Measurements from ENCODE around the gene PSMA6. TPM values are rescaled to one million over a fixed set of nuclear protein-coding genes. Genes with fewer than 3 reads are reported as not detected.
A peak's percentile ranks its signal among the peaks of the same experiment; 100 is the strongest.

PSMA6 gene
- total and polyA plus RNA-seq, 5 donors from 2014 or later: 132 to 480 (median 347) TPM

- DNase-seq: no peak
- H3K9me3 Mint-ChIP-seq: no peaks in the 10 kb centered on the region
- Histone ChIP-seq H3K27me3 (ENCODE audit: control insufficient read depth, insufficient read depth, low read length) (no peaks in the 10 kb centered on the region), H3K9me3 (ENCODE audit: control insufficient read depth in 2 of 2, low read length in 2 of 2) (no peaks in the 10 kb centered on the region), H3K36me3 (ENCODE audit: control insufficient read depth, insufficient read depth, low read length) (no peaks in the 10 kb centered on the region), H3K4me3 (ENCODE audit: low read depth, low read length) (no peak overlapping the region), H3K27ac (ENCODE audit: insufficient read depth, low read length, poor library complexity, severe bottlenecking) (no peak overlapping the region), H3K4me1 (ENCODE audit: control insufficient read depth, insufficient read depth, low read length, poor library complexity, severe bottlenecking) (no peaks in the 10 kb centered on the region)
- H3K27me3 Mint-ChIP-seq: no peaks in the 10 kb centered on the region
- no peak overlapping the region for H3K4me3 Mint-ChIP-seq
- ATAC-seq (ENCODE audit: low read depth in 2 of 2): no peak
- H3K27ac Mint-ChIP-seq: peak overlapping the region in 2 of 3 donors; percentile 20 to 51
- H3K36me3 Mint-ChIP-seq: no peaks in the 10 kb centered on the region
- peaks cover 0 to 4% (median under 1%) of the 10 kb centered on the region in 4 donors for H3K4me1 Mint-ChIP-seq
These were observed 49.2 kb downstream of the PSMA6 start for GRCh38 chr14:35341454-35341750.

GRCh38 chr14:35341751-35342488, 49.7 kb downstream of the PSMA6 start:
- Histone ChIP-seq H3K9me3 (ENCODE audit: control insufficient read depth in 2 of 2, low read length in 2 of 2) (no peaks in the 10 kb centered on the region), H3K4me3 (ENCODE audit: low read depth, low read length) (no peak overlapping the region), H3K4me1 (ENCODE audit: control insufficient read depth, insufficient read depth, low read length, poor library complexity, severe bottlenecking) (no peaks in the 10 kb centered on the region), H3K27ac (ENCODE audit: insufficient read depth, low read length, poor library complexity, severe bottlenecking) (no peak overlapping the region), H3K36me3 (ENCODE audit: control insufficient read depth, insufficient read depth, low read length) (no peaks in the 10 kb centered on the region), H3K27me3 (ENCODE audit: control insufficient read depth, insufficient read depth, low read length) (no peaks in the 10 kb centered on the region)
- Mint-ChIP-seq H3K4me3 (no peak overlapping the region), H3K27me3 (no peaks in the 10 kb centered on the region), H3K36me3 (no peaks in the 10 kb centered on the region), H3K9me3 (no peaks in the 10 kb centered on the region), H3K4me1 (peaks cover 0 to 3% (median 0%) of the 10 kb centered on the region in 4 donors), H3K27ac (peak overlapping the region in 1 of 3 donors; percentile 20)
- peak in 1 of 3 donors; percentile 78 for DNase-seq
- peak; percentile 48 to 54 for ATAC-seq (ENCODE audit: low read depth in 2 of 2)

- no peak overlapping the region for H3K4me3 Mint-ChIP-seq
These were observed 50.4 kb downstream of the PSMA6 start for GRCh38 chr14:35342489-35343010.

GRCh38 chr14:35343702-35344101, 51.5 kb downstream of the PSMA6 start:
- H3K4me3 Mint-ChIP-seq: no peak overlapping the region
- DNase-seq: no peak

More at GRCh38 chr14:35342489-35343010, 50.4 kb downstream of the PSMA6 start:
- no peak overlapping the region for H3K27ac Mint-ChIP-seq
- ATAC-seq (ENCODE audit: low read depth in 2 of 2) (no peak), DNase-seq (no peak)
- no peaks in the 10 kb centered on the region for H3K27me3 ChIP-seq (ENCODE audit: control insufficient read depth, insufficient read depth, low read length)
- no peak overlapping the region for H3K27ac ChIP-seq (ENCODE audit: insufficient read depth, low read length, poor library complexity, severe bottlenecking)
- H3K4me1 ChIP-seq (ENCODE audit: control insufficient read depth, insufficient read depth, low read length, poor library complexity, severe bottlenecking): no peaks in the 10 kb centered on the region
- no peaks in the 10 kb centered on the region for H3K9me3 ChIP-seq (ENCODE audit: control insufficient read depth in 2 of 2, low read length in 2 of 2)
- no peaks in the 10 kb centered on the region for H3K36me3 Mint-ChIP-seq
- no peaks in the 10 kb centered on the region for H3K9me3 Mint-ChIP-seq
- H3K4me1 Mint-ChIP-seq: peaks cover 0 to 3% (median 0%) of the 10 kb centered on the region in 4 donors
- no peak overlapping the region for H3K4me3 ChIP-seq (ENCODE audit: low read depth, low read length)
- H3K36me3 ChIP-seq (ENCODE audit: control insufficient read depth, insufficient read depth, low read length): no peaks in the 10 kb centered on the region
- no peaks in the 10 kb centered on the region for H3K27me3 Mint-ChIP-seq

GRCh38 chr14:35344107-35344807, 52.1 kb downstream of the PSMA6 start:
- Mint-ChIP-seq H3K27ac (peak overlapping the region in 2 of 3 donors; percentile 6 to 46), H3K4me1 (peaks cover 0 to 3% (median 0%) of the 10 kb centered on the region in 4 donors), H3K36me3 (no peaks in the 10 kb centered on the region), H3K27me3 (peaks cover 5% of the 10 kb centered on the region), H3K4me3 (no peak overlapping the region), H3K9me3 (no peaks in the 10 kb centered on the region)
- Histone ChIP-seq H3K4me1 (ENCODE audit: control insufficient read depth, insufficient read depth, low read length, poor library complexity, severe bottlenecking) (no peaks in the 10 kb centered on the region), H3K27me3 (ENCODE audit: control insufficient read depth, insufficient read depth, low read length) (no peaks in the 10 kb centered on the region), H3K4me3 (ENCODE audit: low read depth, low read length) (no peak overlapping the region), H3K27ac (ENCODE audit: insufficient read depth, low read length, poor library complexity, severe bottlenecking) (no peak overlapping the region), H3K9me3 (ENCODE audit: control insufficient read depth in 2 of 2, low read length in 2 of 2) (no peaks in the 10 kb centered on the region), H3K36me3 (ENCODE audit: control insufficient read depth, insufficient read depth, low read length) (no peaks in the 10 kb centered on the region)
- ATAC-seq (ENCODE audit: low read depth in 2 of 2) (no peak), DNase-seq (no peak)

More at GRCh38 chr14:35343702-35344101, 51.5 kb downstream of the PSMA6 start:
- Histone ChIP-seq H3K4me1 (ENCODE audit: control insufficient read depth, insufficient read depth, low read length, poor library complexity, severe bottlenecking) (no peaks in the 10 kb centered on the region), H3K4me3 (ENCODE audit: low read depth, low read length) (no peak overlapping the region), H3K27ac (ENCODE audit: insufficient read depth, low read length, poor library complexity, severe bottlenecking) (no peak overlapping the region), H3K9me3 (ENCODE audit: control insufficient read depth in 2 of 2, low read length in 2 of 2) (no peaks in the 10 kb centered on the region), H3K27me3 (ENCODE audit: control insufficient read depth, insufficient read depth, low read length) (no peaks in the 10 kb centered on the region), H3K36me3 (ENCODE audit: control insufficient read depth, insufficient read depth, low read length) (no peaks in the 10 kb centered on the region)
- Mint-ChIP-seq H3K4me1 (peaks cover 0 to 3% (median 0%) of the 10 kb centered on the region in 4 donors), H3K27me3 (peaks cover 5% of the 10 kb centered on the region), H3K9me3 (no peaks in the 10 kb centered on the region), H3K36me3 (no peaks in the 10 kb centered on the region), H3K27ac (no peak overlapping the region)
- ATAC-seq (ENCODE audit: low read depth in 2 of 2): no peak

GRCh38 chr14:35346738-35347322, 54.6 kb downstream of the PSMA6 start:
- H3K4me1 Mint-ChIP-seq: peaks cover 0 to 2% (median 0%) of the 10 kb centered on the region in 4 donors
- DNase-seq (no peak), ATAC-seq (ENCODE audit: low read depth in 2 of 2) (no peak)
- Histone ChIP-seq H3K27ac (ENCODE audit: insufficient read depth, low read length, poor library complexity, severe bottlenecking) (no peak overlapping the region), H3K4me3 (ENCODE audit: low read depth, low read length) (no peak overlapping the region), H3K4me1 (ENCODE audit: control insufficient read depth, insufficient read depth, low read length, poor library complexity, severe bottlenecking) (no peaks in the 10 kb centered on the region), H3K36me3 (ENCODE audit: control insufficient read depth, insufficient read depth, low read length) (no peaks in the 10 kb centered on the region), H3K27me3 (ENCODE audit: control insufficient read depth, insufficient read depth, low read length) (no peaks in the 10 kb centered on the region), H3K9me3 (ENCODE audit: control insufficient read depth in 2 of 2, low read length in 2 of 2) (no peaks in the 10 kb centered on the region)
- no peak overlapping the region for H3K4me3 Mint-ChIP-seq
- no peaks in the 10 kb centered on the region for H3K36me3 Mint-ChIP-seq
- H3K27me3 Mint-ChIP-seq: peaks cover 5% of the 10 kb centered on the region
- no peaks in the 10 kb centered on the region for H3K9me3 Mint-ChIP-seq
- H3K27ac Mint-ChIP-seq: peak overlapping the region in 1 of 3 donors; percentile 20

GRCh38 chr14:35347323-35348043, 55.3 kb downstream of the PSMA6 start:
- no peak overlapping the region for H3K27ac Mint-ChIP-seq
- no peak overlapping the region for H3K4me3 Mint-ChIP-seq
- no peaks in the 10 kb centered on the region for H3K9me3 Mint-ChIP-seq
- Histone ChIP-seq H3K4me3 (ENCODE audit: low read depth, low read length) (no peak overlapping the region), H3K27ac (ENCODE audit: insufficient read depth, low read length, poor library complexity, severe bottlenecking) (no peak overlapping the region), H3K4me1 (ENCODE audit: control insufficient read depth, insufficient read depth, low read length, poor library complexity, severe bottlenecking) (no peaks in the 10 kb centered on the region), H3K36me3 (ENCODE audit: control insufficient read depth, insufficient read depth, low read length) (no peaks in the 10 kb centered on the region), H3K9me3 (ENCODE audit: control insufficient read depth in 2 of 2, low read length in 2 of 2) (no peaks in the 10 kb centered on the region), H3K27me3 (ENCODE audit: control insufficient read depth, insufficient read depth, low read length) (no peaks in the 10 kb centered on the region)
- DNase-seq (no peak), ATAC-seq (ENCODE audit: low read depth in 2 of 2) (no peak)
- H3K36me3 Mint-ChIP-seq: no peaks in the 10 kb centered on the region
- H3K4me1 Mint-ChIP-seq: peaks cover 0 to 3% (median 0%) of the 10 kb centered on the region in 4 donors
- H3K27me3 Mint-ChIP-seq: peaks cover 5% of the 10 kb centered on the region
